Vagina (tissue), 2 donors: Measurements from ENCODE around the gene GRIN2A. TPM values are rescaled to one million over a fixed set of nuclear protein-coding genes. Genes with fewer than 3 reads are reported as not detected.

Experiments
- DNase-seq, 2 donors: peaks; one replicate each; pipeline ENCODE4 v3.0.0-alpha.2; 2017; ENCODE audit errors: extremely low spot score in 2 of 2
- H3K27ac ChIP-seq: fragments of 200-600 bp; sonication (generic); one replicate; pipeline ENCODE4 v1.5.1; 2019
- H3K27me3 ChIP-seq: fragments of 200-600 bp; sonication (generic); one replicate; pipeline ENCODE4 v1.5.1; 2019
- H3K36me3 ChIP-seq, 2 donors: fragments of 200-600 bp; sonication (generic); one replicate each; pipeline ENCODE4 v1.5.1; 2017 to 2019
- H3K4me1 ChIP-seq: fragments of 200-600 bp; sonication (generic); one replicate; pipeline ENCODE4 v1.5.1; 2019
- H3K4me3 ChIP-seq, 2 donors: fragments of 200-600 bp; sonication (generic); 1 replicate in 1 of 2; 2 replicates in 1 of 2; pipeline ENCODE4 v1.5.1; 2016 to 2019
- H3K9me3 ChIP-seq: fragments of 200-600 bp; sonication (generic); one replicate; pipeline ENCODE4 v1.5.1; 2019
- CTCF ChIP-seq, 3 experiments: fragments of 450-650 bp in 2 of 3; fragments of 200-600 bp in 1 of 3; sonication (generic) in 1 of 3; IDR thresholded peaks; one replicate each; pipeline ENCODE4 v1.5.1; 2017 to 2019; ENCODE audit warnings: antibody characterized with exemption in 3 of 3, mild to moderate bottlenecking in 2 of 3, moderate library complexity in 2 of 3
- POLR2A ChIP-seq, 2 donors: fragments of 450-650 bp; IDR thresholded peaks; one replicate each; pipeline ENCODE4 v1.6.1; 2017; ENCODE audit warnings: antibody characterized with exemption in 2 of 2, mild to moderate bottlenecking in 2 of 2, moderate library complexity in 2 of 2
- POLR2AphosphoS5 ChIP-seq, 2 donors: sonication (generic); formaldehyde crosslinking; IDR thresholded peaks; one replicate each; pipeline ENCODE4 v1.9.0; 2017; ENCODE audit warnings: antibody characterized with exemption in 2 of 2, mild to moderate bottlenecking in 2 of 2, low read depth in 1 of 2; ENCODE audit not compliant: insufficient read depth in 1 of 2
- intact Hi-C: fragments of 100-400 bp; cut with DNase I; formaldehyde crosslinking; loops from one replicate; pipeline ENCODE4 v1.15.1; 2023
- total RNA-seq: library from RNA; depleted of rRNA; stranded (reverse); fragments of >200 nt; gene quantifications from one replicate; pipeline ENCODE4 v1.2.3, GENCODE V29; 2016

The GRIN2A gene
- total RNA-seq, 1 donor from 2014 or later: 1.5 TPM

GRCh38 chr16:10226141-10226986, 44.1 kb upstream of the GRIN2A start:
- no peak for DNase-seq
- no peak overlapping the region for H3K4me3 ChIP-seq
- H3K36me3 ChIP-seq: no peaks in the 10 kb centered on the region
- H3K27me3 ChIP-seq: no peaks in the 10 kb centered on the region
- no peak overlapping the region for H3K27ac ChIP-seq
- no peaks in the 10 kb centered on the region for H3K4me1 ChIP-seq
- intact Hi-C loops: no loop called here
- TF ChIP-seq POLR2A (IDR thresholded peaks at IDR 0.05): no peak
- TF ChIP-seq CTCF (IDR thresholded peaks at IDR 0.05): no peak
- TF ChIP-seq POLR2AphosphoS5 (IDR thresholded peaks at IDR 0.05; ENCODE audit: insufficient read depth in 1 of 2, low read depth in 1 of 2): no peak
- H3K9me3 ChIP-seq: no peaks in the 10 kb centered on the region

- H3K4me1 ChIP-seq: no peaks in the 10 kb centered on the region
- H3K36me3 ChIP-seq: no peaks in the 10 kb centered on the region
- no peaks in the 10 kb centered on the region for H3K9me3 ChIP-seq
- H3K4me3 ChIP-seq: no peak overlapping the region
- intact Hi-C loops: no loop called here
- H3K27me3 ChIP-seq: no peaks in the 10 kb centered on the region
- no peak overlapping the region for H3K27ac ChIP-seq
- TF ChIP-seq POLR2A (IDR thresholded peaks at IDR 0.05): no peak
- TF ChIP-seq POLR2AphosphoS5 (IDR thresholded peaks at IDR 0.05; ENCODE audit: insufficient read depth in 1 of 2, low read depth in 1 of 2): no peak
- TF ChIP-seq CTCF (IDR thresholded peaks at IDR 0.05): no peak
- no peak for DNase-seq
Observed at GRCh38 chr16:10225653-10226052, 43.4 kb upstream of the GRIN2A start.

DNA sequence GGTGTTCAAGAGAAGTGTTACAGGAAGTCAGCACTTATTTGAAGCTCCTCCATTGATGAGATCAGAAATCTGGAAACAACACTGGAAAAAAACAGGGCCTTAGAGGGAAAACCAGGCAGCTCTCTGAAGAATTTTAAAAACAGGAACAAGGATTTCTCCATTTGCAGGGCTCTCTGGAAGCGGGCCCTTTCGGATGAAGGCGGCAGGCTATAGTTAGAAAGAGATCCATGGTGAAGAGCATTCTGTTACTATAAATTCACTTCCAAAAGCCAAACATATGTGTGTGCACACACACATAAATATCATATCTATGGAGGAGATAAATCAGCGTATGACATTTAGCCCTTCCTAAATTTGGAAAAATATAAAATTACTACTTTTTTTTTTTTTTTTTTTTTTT, 42.6 kb upstream of the GRIN2A start:
- Histone ChIP-seq H3K4me1 (no peaks in the 10 kb centered on the region), H3K27me3 (no peaks in the 10 kb centered on the region), H3K36me3 (no peaks in the 10 kb centered on the region), H3K9me3 (no peaks in the 10 kb centered on the region), H3K27ac (no peak overlapping the region), H3K4me3 (no peak overlapping the region)
- intact Hi-C loops: no loop called here
- TF ChIP-seq POLR2AphosphoS5 (IDR thresholded peaks at IDR 0.05; ENCODE audit: insufficient read depth in 1 of 2, low read depth in 1 of 2): no peak
- TF ChIP-seq CTCF (IDR thresholded peaks at IDR 0.05): no peak
- no peak for TF ChIP-seq POLR2A (IDR thresholded peaks at IDR 0.05)
- DNase-seq: no peak

GRCh38 chr16:10220942-10221341, 38.7 kb upstream of the GRIN2A start:
- no peak for DNase-seq
- no peaks in the 10 kb centered on the region for H3K4me1 ChIP-seq
- H3K9me3 ChIP-seq: no peaks in the 10 kb centered on the region
- H3K36me3 ChIP-seq: no peaks in the 10 kb centered on the region
- TF ChIP-seq CTCF (IDR thresholded peaks at IDR 0.05) (no peak), POLR2A (IDR thresholded peaks at IDR 0.05) (no peak), POLR2AphosphoS5 (IDR thresholded peaks at IDR 0.05; ENCODE audit: insufficient read depth in 1 of 2, low read depth in 1 of 2) (no peak)
- no peaks in the 10 kb centered on the region for H3K27me3 ChIP-seq
- H3K27ac ChIP-seq: no peak overlapping the region
- H3K4me3 ChIP-seq: no peak overlapping the region
- intact Hi-C loops: no loop called here

- no peaks in the 10 kb centered on the region for H3K36me3 ChIP-seq
- H3K4me1 ChIP-seq: no peaks in the 10 kb centered on the region
- H3K4me3 ChIP-seq: no peak overlapping the region
- no peak for DNase-seq
- TF ChIP-seq POLR2A (IDR thresholded peaks at IDR 0.05): no peak
- no peak for TF ChIP-seq CTCF (IDR thresholded peaks at IDR 0.05)
- TF ChIP-seq POLR2AphosphoS5 (IDR thresholded peaks at IDR 0.05; ENCODE audit: insufficient read depth in 1 of 2, low read depth in 1 of 2): no peak
- H3K27ac ChIP-seq: no peak overlapping the region
- intact Hi-C loops: no loop called here
- no peaks in the 10 kb centered on the region for H3K9me3 ChIP-seq
- no peaks in the 10 kb centered on the region for H3K27me3 ChIP-seq
Observed at GRCh38 chr16:10219742-10220141, 37.5 kb upstream of the GRIN2A start.
